IPS-18a (cell line): Measurements from ENCODE around the gene DENND2C.

Experiments
- H3K27ac ChIP-seq: one replicate; pipeline ENCODE4 v1.5.1; 2013; ENCODE audit warnings: low read length
- H3K27me3 ChIP-seq: one replicate; pipeline ENCODE4 v1.6.1; 2013; ENCODE audit warnings: mild to moderate bottlenecking, low read length; ENCODE audit not compliant: control insufficient read depth, insufficient read depth
- H3K36me3 ChIP-seq: one replicate; pipeline ENCODE4 v1.6.1; 2013; ENCODE audit warnings: low read depth, low read length; ENCODE audit not compliant: control insufficient read depth
- H3K4me1 ChIP-seq: one replicate; pipeline ENCODE4 v1.6.1; 2013; ENCODE audit warnings: low read depth, low read length; ENCODE audit not compliant: control insufficient read depth
- H3K4me3 ChIP-seq: one replicate; pipeline ENCODE4 v1.5.1; 2013; ENCODE audit warnings: low read length
- H3K9ac ChIP-seq: one replicate; pipeline ENCODE4 v1.6.1; 2013; ENCODE audit warnings: mild to moderate bottlenecking, low read length, moderate library complexity
- H3K9me3 ChIP-seq: one replicate; pipeline ENCODE4 v1.6.1; 2013; ENCODE audit warnings: low read depth, low read length; ENCODE audit not compliant: control insufficient read depth

DENND2C gene

DNA sequence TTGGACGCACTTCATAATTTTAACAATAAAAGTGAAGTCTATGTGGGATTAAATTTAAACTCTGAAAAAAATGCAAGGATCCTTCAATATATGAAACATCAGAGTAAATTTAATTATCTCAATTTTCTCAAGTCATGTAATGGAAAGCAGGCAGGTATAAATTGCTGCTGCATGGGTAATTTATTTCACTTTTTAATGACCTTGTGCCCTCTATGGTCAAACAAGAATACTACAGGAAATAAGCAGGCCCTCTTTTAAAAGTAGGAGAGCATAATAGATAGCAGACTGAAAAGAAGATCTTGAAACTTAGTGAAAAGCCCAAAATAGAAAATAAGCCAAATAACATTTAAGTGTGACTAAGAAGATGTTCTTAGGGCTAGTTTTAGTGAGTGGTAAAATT is 111.3 kb downstream of the DENND2C start:
- no peaks in the 10 kb centered on the region for H3K36me3 ChIP-seq
- H3K27ac ChIP-seq, result no peak overlapping the region
- no peak overlapping the region for H3K9ac ChIP-seq
- H3K4me1 ChIP-seq, result no peaks in the 10 kb centered on the region
- no peaks in the 10 kb centered on the region for H3K27me3 ChIP-seq
- no peak overlapping the region for H3K4me3 ChIP-seq
- H3K9me3 ChIP-seq, result no peaks in the 10 kb centered on the region

DNA sequence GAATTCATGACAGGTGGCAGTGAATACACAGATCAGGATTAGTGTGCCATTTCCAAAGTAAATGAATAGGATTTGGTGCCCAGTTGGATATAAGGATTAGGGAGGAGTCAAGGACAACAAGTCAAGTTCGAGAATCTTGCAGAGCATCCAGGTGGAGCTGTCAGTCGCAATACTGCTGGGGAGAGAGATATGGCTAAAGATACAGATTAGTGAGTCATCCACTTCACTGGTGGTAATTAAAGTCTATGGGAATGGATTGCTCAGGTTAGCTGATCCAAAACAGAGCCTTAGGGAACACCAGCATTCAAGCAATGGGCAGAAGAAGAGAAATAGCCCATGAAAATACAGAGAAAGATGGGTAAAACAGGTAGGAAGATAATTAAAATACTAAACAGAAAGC is 115.3 kb downstream of the DENND2C start:
- H3K4me3 ChIP-seq, result no peak overlapping the region
- no peaks in the 10 kb centered on the region for H3K9me3 ChIP-seq
- H3K27ac ChIP-seq, result no peak overlapping the region
- H3K36me3 ChIP-seq, result no peaks in the 10 kb centered on the region
- no peaks in the 10 kb centered on the region for H3K4me1 ChIP-seq
- H3K9ac ChIP-seq, result no peak overlapping the region
- no peaks in the 10 kb centered on the region for H3K27me3 ChIP-seq

DNA sequence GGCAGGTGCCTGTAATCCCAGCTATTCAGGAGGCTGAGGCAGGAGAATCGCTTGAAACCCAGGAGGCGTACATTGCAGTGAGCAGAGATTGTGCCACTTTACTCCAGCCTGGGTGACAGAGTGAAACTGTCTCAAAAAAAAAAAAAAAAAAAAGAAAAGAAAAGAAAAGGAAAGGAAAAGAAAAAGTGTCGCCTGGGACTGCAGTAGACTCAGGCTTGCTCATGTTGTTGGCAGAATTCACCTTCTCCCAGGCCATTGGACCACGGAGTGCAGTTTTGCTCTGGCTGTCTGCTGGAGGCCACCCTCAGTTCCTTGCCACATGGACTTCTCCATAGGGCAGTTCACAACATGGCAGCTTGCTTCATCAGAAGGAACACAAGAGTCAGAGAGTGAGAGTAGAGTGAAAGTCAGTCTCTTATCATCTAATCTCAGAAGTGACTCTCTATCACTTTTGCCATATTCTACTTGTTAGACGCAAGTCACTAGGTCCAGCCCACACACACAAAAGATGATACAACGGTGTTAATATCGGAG is 117.7 kb downstream of the DENND2C start:
- H3K4me3 ChIP-seq, result no peak overlapping the region
- no peak overlapping the region for H3K9ac ChIP-seq
- H3K27me3 ChIP-seq, result no peaks in the 10 kb centered on the region
- no peak overlapping the region for H3K27ac ChIP-seq
- no peaks in the 10 kb centered on the region for H3K9me3 ChIP-seq
- H3K36me3 ChIP-seq, result no peaks in the 10 kb centered on the region
- H3K4me1 ChIP-seq, result no peaks in the 10 kb centered on the region

DNA sequence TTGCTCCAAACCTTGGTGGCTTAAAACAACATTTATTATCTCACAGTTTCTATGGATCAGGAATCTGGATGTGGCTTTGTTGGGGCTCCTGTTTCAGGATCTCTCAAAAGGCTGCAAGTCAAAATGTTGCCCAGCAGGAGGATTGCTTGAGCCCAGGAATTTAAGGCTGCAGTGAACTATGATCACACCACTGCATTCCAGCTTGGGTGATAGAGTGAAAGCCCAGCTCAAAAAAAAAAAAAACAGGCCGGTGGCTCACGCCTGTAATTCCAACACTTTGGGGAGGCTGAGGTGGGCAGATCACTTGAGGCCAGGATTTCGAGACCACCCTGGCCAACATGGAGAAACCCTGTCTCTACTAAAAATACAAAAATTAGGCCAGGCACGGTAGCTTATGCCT is 118.4 kb downstream of the DENND2C start:
- Histone ChIP-seq H3K4me1 (no peaks in the 10 kb centered on the region), H3K9me3 (no peaks in the 10 kb centered on the region), H3K27me3 (no peaks in the 10 kb centered on the region), H3K9ac (no peak overlapping the region), H3K36me3 (no peaks in the 10 kb centered on the region), H3K4me3 (no peak overlapping the region), H3K27ac (no peak overlapping the region)

DNA sequence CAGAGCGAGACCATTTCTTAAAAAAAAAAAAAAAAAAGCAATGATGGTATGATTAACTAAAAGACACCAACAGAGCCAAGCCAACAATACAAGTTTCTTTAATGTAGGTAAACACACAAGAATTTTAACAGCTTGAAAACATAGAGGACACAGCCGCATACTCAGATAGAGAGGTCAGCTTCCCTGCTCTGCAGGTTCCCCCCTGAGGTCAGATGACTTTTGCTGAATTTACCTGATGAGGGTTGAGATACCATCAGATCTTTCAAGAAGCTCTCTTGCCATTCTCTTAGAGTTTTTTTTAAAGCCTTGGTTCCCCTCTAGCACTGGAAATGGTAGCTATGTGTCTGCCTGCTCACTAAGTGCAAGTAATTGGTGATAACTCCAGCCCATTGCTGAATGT is 119.5 kb downstream of the DENND2C start:
- Histone ChIP-seq H3K27me3 (no peaks in the 10 kb centered on the region), H3K36me3 (no peaks in the 10 kb centered on the region), H3K4me1 (no peaks in the 10 kb centered on the region), H3K9me3 (no peaks in the 10 kb centered on the region), H3K4me3 (no peak overlapping the region), H3K9ac (no peak overlapping the region), H3K27ac (no peak overlapping the region)

DNA sequence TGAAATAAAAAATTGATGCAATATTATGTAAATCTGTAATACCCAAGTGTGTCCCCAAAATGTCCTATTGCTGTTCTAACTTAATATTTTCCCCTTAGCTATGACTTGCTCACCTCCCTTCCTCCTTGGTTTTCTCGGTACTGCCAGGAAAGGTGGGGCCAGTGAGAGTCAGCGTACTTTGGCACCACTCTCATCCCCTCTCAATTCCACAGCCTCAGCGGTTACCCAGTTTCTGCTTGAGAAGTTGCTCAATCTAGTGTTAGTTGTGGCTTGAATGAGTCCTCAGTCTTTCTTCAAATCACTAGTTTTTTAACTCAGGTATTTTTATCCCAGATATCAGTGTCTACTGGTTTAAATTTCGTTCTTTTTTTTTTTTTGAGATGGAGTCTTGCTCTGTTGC is 120.7 kb downstream of the DENND2C start:
- H3K9me3 ChIP-seq, result no peaks in the 10 kb centered on the region
- no peak overlapping the region for H3K9ac ChIP-seq
- H3K4me3 ChIP-seq, result no peak overlapping the region
- H3K27ac ChIP-seq, result no peak overlapping the region
- H3K27me3 ChIP-seq, result no peaks in the 10 kb centered on the region
- no peaks in the 10 kb centered on the region for H3K36me3 ChIP-seq
- H3K4me1 ChIP-seq, result no peaks in the 10 kb centered on the region

DNA sequence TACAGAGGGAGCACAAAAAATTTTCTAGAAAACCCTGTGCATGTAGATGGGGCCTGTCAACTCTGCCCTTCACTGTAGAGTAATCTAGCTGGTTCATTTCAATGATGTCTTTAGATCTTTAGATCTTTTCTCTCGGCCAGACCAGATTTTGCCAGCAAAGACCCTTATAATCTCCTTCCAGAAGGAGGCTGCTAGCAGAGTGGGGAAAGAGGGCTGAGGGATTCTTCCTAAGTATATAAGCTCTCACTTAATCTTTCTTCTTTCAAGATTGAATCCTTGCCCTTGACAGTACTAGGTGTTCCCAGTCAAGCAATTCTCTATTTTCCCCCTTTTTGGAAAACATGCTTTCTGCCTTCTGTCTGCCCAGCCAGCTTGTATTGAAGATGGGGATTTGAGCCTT is 122.8 kb downstream of the DENND2C start:
- no peaks in the 10 kb centered on the region for H3K36me3 ChIP-seq

DNA sequence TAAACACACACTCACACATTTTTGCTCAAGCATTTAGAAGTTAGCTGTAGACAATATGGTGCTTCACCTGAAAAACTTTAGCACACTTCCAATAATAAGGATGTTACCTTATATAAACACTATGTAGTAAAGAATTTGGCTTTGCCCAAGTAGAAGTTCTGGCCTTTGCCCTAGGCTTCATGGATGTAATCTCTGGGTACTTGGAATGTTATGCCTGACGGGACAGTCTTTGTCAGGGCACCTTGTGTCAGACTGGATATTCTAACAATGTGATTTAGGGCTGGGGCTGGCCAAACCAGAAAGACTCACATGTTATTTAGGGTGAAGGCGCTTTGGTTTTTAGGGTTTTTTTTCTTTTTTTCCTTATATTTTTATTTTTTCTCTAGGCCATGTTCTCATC is 124.1 kb downstream of the DENND2C start:
- Histone ChIP-seq H3K4me1 (no peaks in the 10 kb centered on the region), H3K4me3 (no peak overlapping the region), H3K27me3 (no peaks in the 10 kb centered on the region)

More for the DNA sequence above, 122.8 kb downstream of the DENND2C start:
- Histone ChIP-seq H3K4me1 (no peaks in the 10 kb centered on the region), H3K27me3 (no peaks in the 10 kb centered on the region), H3K27ac (no peak overlapping the region), H3K9me3 (no peaks in the 10 kb centered on the region), H3K4me3 (no peak overlapping the region), H3K9ac (no peak overlapping the region)

DNA sequence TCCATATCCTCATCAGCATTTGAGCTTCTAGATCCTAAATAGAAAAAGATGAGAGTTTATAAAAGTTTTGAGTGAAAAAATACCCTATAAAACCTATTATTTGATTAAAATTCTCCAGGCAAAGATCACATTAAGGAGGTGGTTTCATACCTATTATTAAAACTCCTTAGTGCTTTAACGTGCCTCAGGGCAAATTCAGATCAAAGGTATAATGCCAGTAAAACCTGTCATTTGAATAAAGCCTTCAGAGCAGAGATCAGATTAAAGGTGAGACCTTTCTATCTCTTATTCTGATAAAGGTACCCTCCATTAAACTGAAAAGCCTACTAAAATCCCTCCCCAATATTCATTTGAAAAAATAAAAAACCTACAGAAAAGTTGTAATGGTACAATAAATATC is 124.5 kb downstream of the DENND2C start:
- Histone ChIP-seq H3K4me3 (no peak overlapping the region), H3K27ac (no peak overlapping the region), H3K4me1 (no peaks in the 10 kb centered on the region), H3K9ac (no peak overlapping the region), H3K9me3 (no peaks in the 10 kb centered on the region), H3K27me3 (no peaks in the 10 kb centered on the region), H3K36me3 (no peaks in the 10 kb centered on the region)

More for the DNA sequence above, 124.1 kb downstream of the DENND2C start:
- no peak overlapping the region for H3K9ac ChIP-seq
- no peak overlapping the region for H3K27ac ChIP-seq
- no peaks in the 10 kb centered on the region for H3K9me3 ChIP-seq
- no peaks in the 10 kb centered on the region for H3K36me3 ChIP-seq

DNA sequence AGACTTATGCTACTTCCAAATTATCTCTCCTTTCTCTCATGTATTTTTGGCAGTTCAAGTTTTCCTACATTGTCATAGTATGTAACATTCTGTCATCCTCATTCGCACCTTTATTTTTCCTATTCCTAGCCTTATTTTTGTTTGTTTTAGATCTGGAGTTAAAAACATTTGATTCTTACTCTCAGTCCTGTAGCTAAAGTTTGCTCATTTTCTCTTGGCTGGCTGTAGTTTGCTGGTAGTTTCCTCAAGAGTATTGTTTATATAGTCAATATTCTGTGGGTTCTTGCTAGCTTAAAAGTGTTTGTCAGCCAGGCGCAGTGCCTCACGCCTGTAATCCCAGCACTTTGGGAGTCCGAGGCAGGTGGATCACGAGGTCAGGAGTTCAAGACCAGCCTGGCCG is 129.0 kb downstream of the DENND2C start:
- Histone ChIP-seq H3K9ac (no peak overlapping the region), H3K27me3 (no peaks in the 10 kb centered on the region), H3K9me3 (no peaks in the 10 kb centered on the region), H3K36me3 (no peaks in the 10 kb centered on the region), H3K4me1 (no peaks in the 10 kb centered on the region), H3K4me3 (no peak overlapping the region), H3K27ac (no peak overlapping the region)

DNA sequence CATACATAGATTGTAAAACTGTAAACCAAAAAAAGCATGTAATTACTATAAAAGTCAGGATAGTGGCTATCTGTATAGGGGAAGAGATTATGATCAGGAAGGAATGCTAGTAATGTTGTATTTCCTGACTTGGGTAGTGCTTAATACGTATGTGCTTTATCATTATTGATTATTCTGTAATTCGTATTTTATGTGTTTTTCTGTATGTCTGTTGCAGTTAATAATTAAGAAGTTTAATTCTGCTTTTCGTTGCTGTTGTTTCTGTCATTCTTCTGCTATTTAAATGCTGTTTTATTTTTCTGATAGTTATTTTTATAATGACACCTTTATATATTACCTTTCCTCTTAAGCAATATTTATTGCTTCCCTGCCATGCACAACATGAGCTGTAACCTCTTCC is 129.6 kb downstream of the DENND2C start:
- no peaks in the 10 kb centered on the region for H3K36me3 ChIP-seq
- no peaks in the 10 kb centered on the region for H3K9me3 ChIP-seq
- no peaks in the 10 kb centered on the region for H3K4me1 ChIP-seq
- H3K27me3 ChIP-seq, result no peaks in the 10 kb centered on the region
- H3K9ac ChIP-seq, result no peak overlapping the region
- no peak overlapping the region for H3K4me3 ChIP-seq
- H3K27ac ChIP-seq, result no peak overlapping the region

DNA sequence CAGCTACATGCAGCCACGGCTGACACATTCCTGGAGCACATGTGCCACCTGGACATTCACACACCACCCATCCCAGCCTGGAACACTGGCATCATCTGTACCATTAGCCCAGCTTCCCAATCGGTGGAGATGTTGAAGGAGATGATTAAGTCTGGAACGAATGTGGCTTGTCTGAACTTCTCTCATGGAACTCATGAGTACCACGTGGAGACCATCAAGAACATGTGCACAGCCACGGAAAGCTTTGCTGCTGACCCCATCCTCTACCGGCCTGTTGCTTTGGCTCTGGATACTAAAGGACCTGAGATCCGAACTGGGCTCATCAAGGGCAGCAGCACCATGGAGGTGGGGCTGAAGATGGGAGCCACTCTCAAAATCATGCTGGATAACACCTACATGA is 133.8 kb downstream of the DENND2C start:
- H3K27me3 ChIP-seq, result no peaks in the 10 kb centered on the region
- no peak overlapping the region for H3K9ac ChIP-seq
- H3K4me1 ChIP-seq, result no peaks in the 10 kb centered on the region
- no peaks in the 10 kb centered on the region for H3K36me3 ChIP-seq
- H3K4me3 ChIP-seq, result no peak overlapping the region
- no peaks in the 10 kb centered on the region for H3K9me3 ChIP-seq
- H3K27ac ChIP-seq, result no peak overlapping the region
